Keratinocyte (primary cell): Measurements from ENCODE around the gene AGL. TPM values are rescaled to one million over a fixed set of nuclear protein-coding genes. Genes with fewer than 3 reads are reported as not detected.
A peak's percentile ranks its signal among the peaks of the same experiment; 100 is the strongest.

Experiments used
- DNase-seq: peaks from one replicate; pipeline ENCODE4 v3.0.0-alpha.2; 2011; ENCODE audit warnings: low read depth, missing footprints, low spot score
- FAIRE-seq: peaks from 2 replicates; lab custom pipeline; 2011; peaks lifted over from hg19 to GRCh38; lab: Jason Lieb, UNC
- H2AFZ ChIP-seq: 2 replicates; pipeline ENCODE4 v1.6.0; 2012; ENCODE audit warnings: low read length, control low read depth, inconsistent platforms; ENCODE audit not compliant: control insufficient read depth
- H3K27ac ChIP-seq: 2 replicates; pipeline ENCODE4 v1.5.1; 2011; ENCODE audit warnings: low read length; ENCODE audit not compliant: control insufficient read depth, insufficient read depth
- H3K27me3 ChIP-seq: 3 replicates; pipeline ENCODE4 v1.6.0; 2011; ENCODE audit warnings: low read length; ENCODE audit not compliant: control insufficient read depth, insufficient read depth; ENCODE audit errors: extremely low read depth
- H3K36me3 ChIP-seq, 2 experiments: 2 replicates in 1 of 2; 3 replicates in 1 of 2; pipeline ENCODE4 v1.5.1; 2011; ENCODE audit warnings: low read length in 2 of 2, mild to moderate bottlenecking in 1 of 2; ENCODE audit not compliant: control insufficient read depth in 2 of 2, insufficient read depth in 2 of 2; ENCODE audit errors: extremely low read depth in 1 of 2
- H3K4me1 ChIP-seq: 3 replicates; pipeline ENCODE4 v1.5.1; 2011; ENCODE audit warnings: low read length; ENCODE audit not compliant: control insufficient read depth, insufficient read depth; ENCODE audit errors: extremely low read depth
- H3K4me2 ChIP-seq: 3 replicates; pipeline ENCODE4 v1.6.0; 2011; ENCODE audit warnings: low read depth, low read length; ENCODE audit not compliant: control insufficient read depth, insufficient read depth; ENCODE audit errors: extremely low read depth
- H3K4me3 ChIP-seq, 3 experiments: fragments of 200-600 bp in 1 of 3; sonication (generic) in 1 of 3; 2 replicates in 2 of 3; 3 replicates in 1 of 3; pipeline ENCODE4 v1.5.1; 2011 to 2016; ENCODE audit warnings: low read length in 3 of 3, mild to moderate bottlenecking in 3 of 3, control low read depth in 2 of 3, inconsistent platforms in 1 of 3, low read depth in 1 of 3, mixed read lengths in 1 of 3, mixed run types in 1 of 3, moderate library complexity in 1 of 3; ENCODE audit not compliant: control insufficient read depth in 2 of 3, insufficient read depth in 2 of 3; ENCODE audit errors: extremely low read depth in 1 of 3
- H3K79me2 ChIP-seq: 2 replicates; pipeline ENCODE4 v1.6.0; 2012; ENCODE audit warnings: low read length; ENCODE audit not compliant: control insufficient read depth, insufficient read depth
- H3K9ac ChIP-seq: 3 replicates; pipeline ENCODE4 v1.6.0; 2011; ENCODE audit warnings: low read length; ENCODE audit not compliant: control insufficient read depth, insufficient read depth; ENCODE audit errors: extremely low read depth
- H3K9me1 ChIP-seq: 3 replicates; pipeline ENCODE4 v1.6.0; 2011; ENCODE audit warnings: low read length; ENCODE audit not compliant: control insufficient read depth, insufficient read depth; ENCODE audit errors: extremely low read depth
- H3K9me3 ChIP-seq: 2 replicates; pipeline ENCODE4 v1.5.1; 2012; ENCODE audit warnings: low read depth, low read length; ENCODE audit not compliant: control insufficient read depth
- H4K20me1 ChIP-seq: 3 replicates; pipeline ENCODE4 v1.6.0; 2011; ENCODE audit warnings: low read length; ENCODE audit not compliant: control insufficient read depth, insufficient read depth; ENCODE audit errors: extremely low read depth
- EZH2 ChIP-seq: IDR thresholded peaks from one replicate; pipeline ENCODE4 v1.6.1; 2012; ENCODE audit warnings: inconsistent platforms, mild to moderate bottlenecking, low read length, moderate library complexity
- dilution Hi-C: fragments of 300-500 bp; cut with MboI; formaldehyde crosslinking; loops from one replicate; pipeline ENCODE4 v1.7.0; 2020; ENCODE audit warnings: low sequenced_read_pairs; ENCODE audit not compliant: extremely low pct_ligation_motif_present
- polyA plus RNA-seq, 5 experiments: library from polyadenylated mRNA; depleted of rRNA in 3 of 5; stranded (reverse) in 3 of 5; stranded (forward) in 1 of 5; unstranded in 1 of 5; fragments of >200 nt; gene quantifications; 1 replicate in 1 of 5; 2 replicates in 3 of 5; 3 replicates in 1 of 5; pipeline versions ENCODE4 v1.2.1 to v1.2.3, GENCODE V29; 2011 to 2012; ENCODE audit warnings: missing spikeins in 2 of 5, low read depth in 1 of 5, low replicate concordance in 1 of 5
- TF ChIP-seq, protein P1 (sequence below), 3 experiments: IDR thresholded peaks in 1 of 3; conservative IDR thresholded peaks in 1 of 3; optimal IDR thresholded peaks in 1 of 3; 2 replicates in 2 of 3; 3 replicates in 1 of 3; pipeline versions ENCODE3 to v1.5.1; 2011; ENCODE audit warnings: low read length in 3 of 3, mild to moderate bottlenecking in 3 of 3, moderate library complexity in 2 of 3, control low read depth in 1 of 3, inconsistent platforms in 1 of 3; ENCODE audit not compliant: insufficient read depth in 2 of 3; ENCODE audit errors: extremely low read depth in 1 of 3

Gene AGL
- polyA plus RNA-seq, 1 donor (not counting 4 experiments of a cell fraction or from before 2014, with no cell fraction given) = 8.2 TPM

DNA sequence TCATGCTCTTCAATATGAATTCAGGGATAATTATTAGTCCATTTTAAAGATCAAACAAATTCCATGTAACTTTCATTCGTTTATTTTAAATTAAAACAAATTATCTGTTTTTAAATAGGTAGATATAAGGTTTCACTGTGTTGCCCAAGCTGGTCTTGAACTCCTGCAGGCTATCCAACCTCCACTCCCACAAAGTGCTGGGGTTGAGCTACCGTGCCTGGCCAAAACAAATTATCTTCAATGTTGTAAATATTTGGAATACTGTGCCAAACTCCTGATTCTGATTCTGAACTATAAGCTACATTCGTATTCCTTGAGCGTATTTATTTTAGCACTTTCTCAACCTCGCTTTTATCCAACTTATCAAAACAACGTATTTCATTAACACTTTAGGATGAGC, 19.6 kb downstream of the AGL start:
- TF ChIP-seq, protein P1, sequence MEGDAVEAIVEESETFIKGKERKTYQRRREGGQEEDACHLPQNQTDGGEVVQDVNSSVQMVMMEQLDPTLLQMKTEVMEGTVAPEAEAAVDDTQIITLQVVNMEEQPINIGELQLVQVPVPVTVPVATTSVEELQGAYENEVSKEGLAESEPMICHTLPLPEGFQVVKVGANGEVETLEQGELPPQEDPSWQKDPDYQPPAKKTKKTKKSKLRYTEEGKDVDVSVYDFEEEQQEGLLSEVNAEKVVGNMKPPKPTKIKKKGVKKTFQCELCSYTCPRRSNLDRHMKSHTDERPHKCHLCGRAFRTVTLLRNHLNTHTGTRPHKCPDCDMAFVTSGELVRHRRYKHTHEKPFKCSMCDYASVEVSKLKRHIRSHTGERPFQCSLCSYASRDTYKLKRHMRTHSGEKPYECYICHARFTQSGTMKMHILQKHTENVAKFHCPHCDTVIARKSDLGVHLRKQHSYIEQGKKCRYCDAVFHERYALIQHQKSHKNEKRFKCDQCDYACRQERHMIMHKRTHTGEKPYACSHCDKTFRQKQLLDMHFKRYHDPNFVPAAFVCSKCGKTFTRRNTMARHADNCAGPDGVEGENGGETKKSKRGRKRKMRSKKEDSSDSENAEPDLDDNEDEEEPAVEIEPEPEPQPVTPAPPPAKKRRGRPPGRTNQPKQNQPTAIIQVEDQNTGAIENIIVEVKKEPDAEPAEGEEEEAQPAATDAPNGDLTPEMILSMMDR (optimal IDR thresholded peaks at IDR 0.05 in 1 of 3, IDR thresholded peaks at IDR 0.05 in 1 of 3, conservative IDR thresholded peaks at IDR 0.05 in 1 of 3; ENCODE audit: extremely low read depth in 1 of 3, insufficient read depth in 2 of 3, low read length in 3 of 3) = no peak
- TF ChIP-seq EZH2 = no peak
- Histone ChIP-seq H3K9me1 (no peaks in the 10 kb centered on the region), H3K9me3 (no peaks in the 10 kb centered on the region), H2AFZ (no peak overlapping the region), H4K20me1 (no peaks in the 10 kb centered on the region), H3K79me2 (no peaks in the 10 kb centered on the region), H3K4me2 (no peak overlapping the region), H3K9ac (no peak overlapping the region), H3K4me3 (no peak overlapping the region), H3K4me1 (no peaks in the 10 kb centered on the region), H3K27ac (no peak overlapping the region), H3K36me3 (no peaks in the 10 kb centered on the region), H3K27me3 (no peaks in the 10 kb centered on the region)
- dilution Hi-C loops = no loop called here
- no peak for FAIRE-seq
- DNase-seq = no peak

DNA sequence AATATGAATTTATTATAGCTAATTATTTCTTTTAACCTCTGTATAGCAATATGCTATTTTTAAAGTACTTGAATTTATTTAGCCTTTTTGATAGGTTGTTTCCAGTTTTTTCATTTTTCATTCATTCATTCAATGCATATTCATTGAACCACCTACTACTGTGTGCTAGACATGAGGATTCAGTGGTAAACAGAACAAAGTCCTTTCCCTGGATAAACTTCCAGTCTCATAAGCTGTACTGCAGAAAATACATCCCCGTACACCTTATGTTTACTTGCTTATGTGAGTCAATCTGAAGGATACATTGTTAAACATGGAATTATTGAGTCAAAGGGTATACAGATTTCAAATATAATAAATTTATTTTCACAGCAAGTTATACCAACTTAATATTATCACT, 21.9 kb downstream of the AGL start:
- Histone ChIP-seq H3K36me3 (no peaks in the 10 kb centered on the region), H2AFZ (no peak overlapping the region), H3K4me1 (no peaks in the 10 kb centered on the region), H3K4me2 (no peak overlapping the region), H3K9ac (no peak overlapping the region), H3K4me3 (no peak overlapping the region), H3K27me3 (no peaks in the 10 kb centered on the region), H3K9me1 (no peaks in the 10 kb centered on the region), H4K20me1 (no peaks in the 10 kb centered on the region), H3K27ac (no peak overlapping the region), H3K9me3 (no peaks in the 10 kb centered on the region), H3K79me2 (no peaks in the 10 kb centered on the region)
- dilution Hi-C loops = no loop called here
- TF ChIP-seq, protein P1 (optimal IDR thresholded peaks at IDR 0.05 in 1 of 3, IDR thresholded peaks at IDR 0.05 in 1 of 3, conservative IDR thresholded peaks at IDR 0.05 in 1 of 3; ENCODE audit: extremely low read depth in 1 of 3, insufficient read depth in 2 of 3, low read length in 3 of 3) = no peak
- TF ChIP-seq EZH2 = no peak
- FAIRE-seq (peak; percentile 67), DNase-seq (no peak)
